SK-N-SH (cell line): ENCODE data around the gene PHF23. TPM values are rescaled to one million over a fixed set of nuclear protein-coding genes. Genes with fewer than 3 reads are reported as not detected.

ENCODE experiments used
- CTCF ChIA-PET: fragments of 300-600, 350-600 bp; formaldehyde crosslinking; extraction: SDS; loops from one replicate; lab custom pipeline; 2021; lab: Yijun Ruan, JAX
- POLR2A ChIA-PET: fragments of 350-600 bp; sonication (Branson Sonifier 250); formaldehyde crosslinking; extraction: SDS; loops from one replicate; lab custom pipeline; 2020; ENCODE audit warnings: antibody characterized with exemption, inconsistent platforms; lab: Yijun Ruan, JAX
- DNase-seq: peaks from one replicate; pipeline ENCODE4 v3.0.0; 2012
- H2AFZ ChIP-seq: fragments of 200-600 bp; sonication (generic); 2 replicates; pipeline ENCODE4 v1.8.1; 2016; ENCODE audit warnings: antibody characterized with exemption, mild to moderate bottlenecking, low read depth
- H3F3A ChIP-seq: fragments of 200-600 bp; sonication (generic); replicated peaks from 2 replicates; pipeline ENCODE3; 2016; ENCODE audit warnings: antibody characterized with exemption, mild to moderate bottlenecking; ENCODE audit not compliant: insufficient read depth
- H3K27ac ChIP-seq, 2 experiments: fragments of 200-500 bp in 1 of 2; fragments of 200-600 bp in 1 of 2; sonication (Bioruptor generic) in 1 of 2; sonication (generic), shearing (Covaris generic) in 1 of 2; 2 replicates each; pipeline versions ENCODE4 v1.5.1 to v1.6.1; 2014 to 2016; ENCODE audit warnings: low read depth in 2 of 2, inconsistent platforms in 1 of 2, low read length in 1 of 2, mild to moderate bottlenecking in 1 of 2, mixed read lengths in 1 of 2
- H3K27me3 ChIP-seq: fragments of 200-600 bp; sonication (generic), shearing (Covaris generic); 2 replicates; pipeline ENCODE4 v1.6.1; 2016; ENCODE audit warnings: mixed run types; ENCODE audit not compliant: insufficient read depth
- H3K36me3 ChIP-seq, 2 experiments: fragments of 200-500 bp in 1 of 2; fragments of 200-600 bp in 1 of 2; sonication (Bioruptor generic) in 1 of 2; sonication (generic) in 1 of 2; replicated peaks in 1 of 2; 2 replicates each; pipeline versions ENCODE3 to v1.5.1; 2014 to 2016; ENCODE audit warnings: low read length in 1 of 2, mild to moderate bottlenecking in 1 of 2; ENCODE audit not compliant: insufficient read depth in 2 of 2, control insufficient read depth in 1 of 2
- H3K4me1 ChIP-seq, 2 experiments: fragments of 200-500 bp in 1 of 2; fragments of 200-600 bp in 1 of 2; sonication (Bioruptor generic) in 1 of 2; sonication (generic), shearing (Covaris generic) in 1 of 2; 2 replicates each; pipeline versions ENCODE4 v1.5.1 to v1.6.1; 2014 to 2016; ENCODE audit warnings: low read depth in 1 of 2, low read length in 1 of 2, mixed run types in 1 of 2; ENCODE audit not compliant: insufficient read depth in 2 of 2, control insufficient read depth in 1 of 2
- H3K4me2 ChIP-seq: fragments of 200-600 bp; sonication (generic), shearing (Covaris generic); 2 replicates; pipeline ENCODE4 v1.6.1; 2017; ENCODE audit warnings: mixed run types
- H3K4me3 ChIP-seq, 2 experiments: fragments of 200-500 bp in 1 of 2; fragments of 200-600 bp in 1 of 2; sonication (Bioruptor generic) in 1 of 2; sonication (generic), shearing (Covaris generic) in 1 of 2; 2 replicates each; pipeline versions ENCODE4 v1.5.1 to v1.8.1; 2014 to 2016; ENCODE audit warnings: low read depth in 2 of 2, inconsistent platforms in 1 of 2, low read length in 1 of 2, mild to moderate bottlenecking in 1 of 2, mixed read lengths in 1 of 2, moderate library complexity in 1 of 2
- H3K79me2 ChIP-seq: fragments of 200-600 bp; sonication (generic); 2 replicates; pipeline ENCODE4 v1.8.1; 2017; ENCODE audit warnings: mild to moderate bottlenecking; ENCODE audit not compliant: insufficient read depth
- H3K9ac ChIP-seq: fragments of 200-600 bp; sonication (generic); 2 replicates; pipeline ENCODE4 v1.6.1; 2017; ENCODE audit warnings: mixed run types
- H3K9me2 ChIP-seq: fragments of 200-600 bp; sonication (generic); 2 replicates; pipeline ENCODE4 v1.6.1; 2017; ENCODE audit warnings: mixed run types
- H3K9me3 ChIP-seq: fragments of 200-600 bp; sonication (generic); 2 replicates; pipeline ENCODE4 v1.6.1; 2017; ENCODE audit warnings: mixed run types, mild to moderate bottlenecking, moderate library complexity
- H4K20me1 ChIP-seq: fragments of 200-600 bp; sonication (generic); 2 replicates; pipeline ENCODE4 v1.6.1; 2017; ENCODE audit warnings: mild to moderate bottlenecking, mixed run types; ENCODE audit not compliant: insufficient read depth
- CHD2 ChIP-seq: fragments of 150-350 bp; IDR thresholded peaks from 2 replicates; pipeline ENCODE4 v1.6.1; 2018; ENCODE audit warnings: low read length; ENCODE audit not compliant: partially characterized antibody
- EP300 ChIP-seq, 2 experiments: IDR thresholded peaks; 2 replicates each; pipeline versions ENCODE4 v1.4.0 to v1.6.1; 2012; ENCODE audit warnings: borderline replicate concordance in 1 of 2, low read depth in 1 of 2, low read length in 1 of 2
- MEF2A ChIP-seq: IDR thresholded peaks from 2 replicates; pipeline ENCODE4 v1.4.0; 2012; ENCODE audit warnings: low read depth, borderline replicate concordance
- RAD21 ChIP-seq: IDR thresholded peaks from 2 replicates; pipeline ENCODE4 v1.6.1; 2012; ENCODE audit warnings: mild to moderate bottlenecking, low read length
- RFX5 ChIP-seq: IDR thresholded peaks from 2 replicates; pipeline ENCODE4 v1.6.1; 2012; ENCODE audit warnings: mild to moderate bottlenecking, improper control_type of control experiment, low read length
- TCF12 ChIP-seq: IDR thresholded peaks from 2 replicates; pipeline ENCODE4 v1.4.0; 2012
- WGBS: methylation state at CpG from one replicate; pipeline ENCODE4 v1.1.6; 2017; ENCODE audit warnings: low lambda C conversion rate; 5-methylcytosine and 5-hydroxymethylcytosine counted together
- polyA plus RNA-seq, 3 experiments: library from polyadenylated mRNA; depleted of rRNA; stranded (reverse); fragments of >200 nt; gene quantifications; 2 replicates each; pipeline ENCODE4 v1.2.3, GENCODE V29; 2012
- TF ChIP-seq, protein P1 (sequence below): IDR thresholded peaks from 2 replicates; pipeline ENCODE4 v1.6.1; 2012; ENCODE audit warnings: mild to moderate bottlenecking, low read depth, low read length, moderate library complexity
- TF ChIP-seq, protein P2 (sequence below): fragments of 200-600 bp; sonication (generic); IDR thresholded peaks from 2 replicates; pipeline ENCODE4 v1.6.1; 2017; ENCODE audit warnings: antibody characterized with exemption, mild to moderate bottlenecking, moderate library complexity
- TF ChIP-seq, protein P3 (sequence below): IDR thresholded peaks from 2 replicates; pipeline ENCODE4 v1.4.0; 2012; ENCODE audit warnings: low read depth, borderline replicate concordance

PHF23 gene
- polyA plus RNA-seq, 1 of the 3 experiments (the other 2 are of a cell fraction) = 53.3 TPM

DNA sequence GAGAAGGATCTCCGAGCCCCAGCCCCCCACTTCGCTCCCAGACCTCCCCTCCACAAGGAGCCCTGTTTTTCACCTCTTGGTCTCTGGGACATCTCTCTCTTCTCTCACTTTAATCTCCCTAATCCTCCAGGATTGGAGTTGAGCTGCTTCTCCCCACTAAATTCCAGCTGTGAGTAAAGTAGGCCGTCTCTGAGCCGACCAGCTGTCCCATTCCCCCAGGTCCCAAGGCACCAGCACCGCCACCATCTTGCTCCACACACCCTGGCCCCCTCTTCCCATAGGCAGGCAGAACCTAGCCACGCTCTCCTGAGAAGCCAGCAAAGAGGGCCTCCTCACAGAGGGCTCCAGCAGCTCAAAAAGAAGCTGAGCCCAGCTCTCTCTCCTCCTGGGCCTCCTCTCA lies 20.5 kb downstream of the PHF23 start (continued):
- TF ChIP-seq RAD21 (no peak), MEF2A (no peak), EP300 (IDR thresholded peaks at IDR 0.05; ENCODE audit: borderline replicate concordance in 1 of 2, low read depth in 1 of 2, low read length in 1 of 2) (no peak)

DNA sequence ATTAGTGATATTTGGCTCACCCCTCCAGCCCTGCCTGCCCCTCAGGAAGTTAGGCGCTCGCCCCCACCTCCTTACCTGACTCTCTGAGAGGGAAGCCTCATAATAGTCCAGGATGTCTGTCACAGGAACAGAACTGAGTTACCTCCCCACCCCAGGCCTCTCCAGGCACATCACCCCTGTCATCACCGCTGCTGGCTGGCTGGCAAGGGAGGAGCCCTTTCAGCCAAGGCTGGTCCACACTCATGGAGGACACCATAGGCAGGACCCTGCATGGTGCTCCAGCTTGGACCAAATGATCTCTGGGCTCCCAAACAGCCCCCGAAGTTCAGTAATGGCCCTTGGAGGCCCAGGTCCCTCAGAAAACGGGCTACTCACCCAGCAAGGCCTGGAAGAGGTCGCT lies 21.1 kb downstream of the PHF23 start:
- no peak overlapping the region for H2AFZ ChIP-seq
- peaks cover 20 to 65% of the 10 kb centered on the region in 2 experiments; a peak in 3 of 4 replicates for H3K4me1 ChIP-seq
- peak overlapping the region; percentile 54; the same call in 1 of the 2 replicates for H3K9ac ChIP-seq
- peaks cover 50% of the 10 kb centered on the region for H3K79me2 ChIP-seq
- H4K20me1 ChIP-seq = peaks cover 11% of the 10 kb centered on the region
- CTCF ChIA-PET = interaction anchor here (0.6 to 4.3 kb wide), 3 partner anchors 20 to 105 kb away, joined by 3 to 26 read pairs (median 3); partner anchors contain the start of gene PHF23
- 89% methylated on average over 5 of the region's 6 CpGs for WGBS
- H3K27me3 ChIP-seq = no peaks in the 10 kb centered on the region
- peak overlapping the region; percentile 55 to 64; a peak in 2 of 4 replicates for H3K27ac ChIP-seq
- no peaks in the 10 kb centered on the region for H3K9me3 ChIP-seq
- TF ChIP-seq, protein P1, sequence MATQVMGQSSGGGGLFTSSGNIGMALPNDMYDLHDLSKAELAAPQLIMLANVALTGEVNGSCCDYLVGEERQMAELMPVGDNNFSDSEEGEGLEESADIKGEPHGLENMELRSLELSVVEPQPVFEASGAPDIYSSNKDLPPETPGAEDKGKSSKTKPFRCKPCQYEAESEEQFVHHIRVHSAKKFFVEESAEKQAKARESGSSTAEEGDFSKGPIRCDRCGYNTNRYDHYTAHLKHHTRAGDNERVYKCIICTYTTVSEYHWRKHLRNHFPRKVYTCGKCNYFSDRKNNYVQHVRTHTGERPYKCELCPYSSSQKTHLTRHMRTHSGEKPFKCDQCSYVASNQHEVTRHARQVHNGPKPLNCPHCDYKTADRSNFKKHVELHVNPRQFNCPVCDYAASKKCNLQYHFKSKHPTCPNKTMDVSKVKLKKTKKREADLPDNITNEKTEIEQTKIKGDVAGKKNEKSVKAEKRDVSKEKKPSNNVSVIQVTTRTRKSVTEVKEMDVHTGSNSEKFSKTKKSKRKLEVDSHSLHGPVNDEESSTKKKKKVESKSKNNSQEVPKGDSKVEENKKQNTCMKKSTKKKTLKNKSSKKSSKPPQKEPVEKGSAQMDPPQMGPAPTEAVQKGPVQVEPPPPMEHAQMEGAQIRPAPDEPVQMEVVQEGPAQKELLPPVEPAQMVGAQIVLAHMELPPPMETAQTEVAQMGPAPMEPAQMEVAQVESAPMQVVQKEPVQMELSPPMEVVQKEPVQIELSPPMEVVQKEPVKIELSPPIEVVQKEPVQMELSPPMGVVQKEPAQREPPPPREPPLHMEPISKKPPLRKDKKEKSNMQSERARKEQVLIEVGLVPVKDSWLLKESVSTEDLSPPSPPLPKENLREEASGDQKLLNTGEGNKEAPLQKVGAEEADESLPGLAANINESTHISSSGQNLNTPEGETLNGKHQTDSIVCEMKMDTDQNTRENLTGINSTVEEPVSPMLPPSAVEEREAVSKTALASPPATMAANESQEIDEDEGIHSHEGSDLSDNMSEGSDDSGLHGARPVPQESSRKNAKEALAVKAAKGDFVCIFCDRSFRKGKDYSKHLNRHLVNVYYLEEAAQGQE = no peak
- H3K4me3 ChIP-seq = peak overlapping the region; percentile 57 to 61; a peak in 2 of 4 replicates
- peak overlapping the region; percentile 71 for H3K4me2 ChIP-seq
- no peaks in the 10 kb centered on the region for H3K9me2 ChIP-seq
- DNase-seq = no peak
- H3K36me3 ChIP-seq = peaks cover 12 to 17% of the 10 kb centered on the region in 2 experiments
- H3F3A ChIP-seq = peaks cover 55% of the 10 kb centered on the region
- POLR2A ChIA-PET = no interaction called here

DNA sequence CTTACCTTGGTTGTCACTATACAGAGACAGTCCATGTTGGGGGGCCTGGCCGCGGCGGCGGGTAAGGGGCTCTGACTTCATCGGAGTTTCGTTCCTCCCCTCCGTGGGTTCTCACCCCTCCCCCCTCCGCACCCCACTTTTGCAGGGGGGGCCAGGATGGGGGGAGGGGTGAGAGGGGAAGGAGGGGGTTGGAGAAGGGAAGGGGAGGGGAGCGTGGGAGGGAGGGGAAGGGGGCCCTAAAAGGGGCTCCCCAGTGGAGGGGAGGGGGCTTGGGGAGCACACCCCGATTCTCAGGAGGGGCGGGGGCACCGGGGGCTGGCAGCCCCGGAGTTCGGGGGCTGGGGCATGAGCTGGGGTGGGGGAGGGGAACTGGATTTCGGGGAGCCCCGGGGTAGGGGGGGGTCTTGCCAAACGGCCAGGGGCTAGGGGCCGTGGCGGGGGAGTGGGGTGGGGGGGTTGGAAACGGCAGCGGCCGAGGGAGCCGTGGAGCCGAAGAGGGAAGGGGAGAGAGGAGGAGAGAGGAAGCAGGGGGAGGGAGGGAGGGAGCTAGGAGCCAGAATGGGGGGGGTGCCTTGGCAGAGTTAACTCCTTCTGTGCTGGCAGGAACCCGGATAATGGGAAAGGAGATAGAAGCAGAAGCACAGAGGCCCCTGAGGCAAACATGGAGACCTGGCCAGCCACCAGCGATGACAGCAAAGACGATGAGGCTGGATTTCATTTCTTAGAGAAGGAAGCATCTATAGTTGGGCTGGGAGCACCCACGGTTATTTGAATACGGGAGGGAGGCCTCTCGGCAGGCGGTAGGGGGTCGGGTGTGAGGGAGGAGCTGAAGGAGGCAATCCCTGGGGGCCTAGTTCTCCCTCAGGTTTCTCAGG lies 21.9 kb downstream of the PHF23 start:
- peaks cover 55% of the 10 kb centered on the region for H3F3A ChIP-seq
- peaks cover 57% of the 10 kb centered on the region for H3K79me2 ChIP-seq
- H3K9ac ChIP-seq = peak overlapping the region; percentile 88
- no peaks in the 10 kb centered on the region for H3K9me3 ChIP-seq
- DNase-seq = peak; percentile 82
- peak overlapping the region; percentile 60 to 96; a peak in 3 of 4 replicates for H3K27ac ChIP-seq
- H3K36me3 ChIP-seq = peaks cover 4 to 15% of the 10 kb centered on the region in 2 experiments
- H3K4me1 ChIP-seq = peaks cover 23 to 64% of the 10 kb centered on the region in 2 experiments; a peak in 3 of 4 replicates
- CTCF ChIA-PET = interaction anchor here (1.2 kb wide), 1 partner anchor 195 kb away, joined by 3 read pairs; no protein-coding TSS in a partner anchor
- peaks cover 14% of the 10 kb centered on the region for H4K20me1 ChIP-seq
- peak overlapping the region; percentile 61 to 74 for H3K4me3 ChIP-seq
- peak overlapping the region; percentile 97 for H3K4me2 ChIP-seq
- POLR2A ChIA-PET = no interaction called here
- H3K9me2 ChIP-seq = no peaks in the 10 kb centered on the region
- WGBS = 10% methylated on average over 31 of the region's 32 CpGs
- H3K27me3 ChIP-seq = no peaks in the 10 kb centered on the region
- TF ChIP-seq RFX5 = no peak
- TF ChIP-seq, protein P2, sequence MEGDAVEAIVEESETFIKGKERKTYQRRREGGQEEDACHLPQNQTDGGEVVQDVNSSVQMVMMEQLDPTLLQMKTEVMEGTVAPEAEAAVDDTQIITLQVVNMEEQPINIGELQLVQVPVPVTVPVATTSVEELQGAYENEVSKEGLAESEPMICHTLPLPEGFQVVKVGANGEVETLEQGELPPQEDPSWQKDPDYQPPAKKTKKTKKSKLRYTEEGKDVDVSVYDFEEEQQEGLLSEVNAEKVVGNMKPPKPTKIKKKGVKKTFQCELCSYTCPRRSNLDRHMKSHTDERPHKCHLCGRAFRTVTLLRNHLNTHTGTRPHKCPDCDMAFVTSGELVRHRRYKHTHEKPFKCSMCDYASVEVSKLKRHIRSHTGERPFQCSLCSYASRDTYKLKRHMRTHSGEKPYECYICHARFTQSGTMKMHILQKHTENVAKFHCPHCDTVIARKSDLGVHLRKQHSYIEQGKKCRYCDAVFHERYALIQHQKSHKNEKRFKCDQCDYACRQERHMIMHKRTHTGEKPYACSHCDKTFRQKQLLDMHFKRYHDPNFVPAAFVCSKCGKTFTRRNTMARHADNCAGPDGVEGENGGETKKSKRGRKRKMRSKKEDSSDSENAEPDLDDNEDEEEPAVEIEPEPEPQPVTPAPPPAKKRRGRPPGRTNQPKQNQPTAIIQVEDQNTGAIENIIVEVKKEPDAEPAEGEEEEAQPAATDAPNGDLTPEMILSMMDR = no peak
- TF ChIP-seq TCF12 = no peak
- TF ChIP-seq, protein P3, sequence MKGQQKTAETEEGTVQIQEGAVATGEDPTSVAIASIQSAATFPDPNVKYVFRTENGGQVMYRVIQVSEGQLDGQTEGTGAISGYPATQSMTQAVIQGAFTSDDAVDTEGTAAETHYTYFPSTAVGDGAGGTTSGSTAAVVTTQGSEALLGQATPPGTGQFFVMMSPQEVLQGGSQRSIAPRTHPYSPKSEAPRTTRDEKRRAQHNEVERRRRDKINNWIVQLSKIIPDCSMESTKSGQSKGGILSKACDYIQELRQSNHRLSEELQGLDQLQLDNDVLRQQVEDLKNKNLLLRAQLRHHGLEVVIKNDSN = no peak
- 0 out of 2 replicates have a peak, but pooled peaks have one; percentile 1 for TF ChIP-seq RAD21
- peak; percentile 12 for TF ChIP-seq CHD2
- H2AFZ ChIP-seq = peak overlapping the region; percentile 80; the same call in 1 of the 2 replicates
